Stimulated activated CD4-positive, alpha-beta T cell treated with anti-CD3 and anti-CD28 coated beads, Interleukin-4, amount 100 ng/mL, for 24 hours (primary cell): ENCODE data around the gene SNRPD3.

Experiments used
- DNase-seq: peaks from one replicate; pipeline ENCODE4 v3.0.0-alpha.2; 2020

Gene SNRPD3

DNA sequence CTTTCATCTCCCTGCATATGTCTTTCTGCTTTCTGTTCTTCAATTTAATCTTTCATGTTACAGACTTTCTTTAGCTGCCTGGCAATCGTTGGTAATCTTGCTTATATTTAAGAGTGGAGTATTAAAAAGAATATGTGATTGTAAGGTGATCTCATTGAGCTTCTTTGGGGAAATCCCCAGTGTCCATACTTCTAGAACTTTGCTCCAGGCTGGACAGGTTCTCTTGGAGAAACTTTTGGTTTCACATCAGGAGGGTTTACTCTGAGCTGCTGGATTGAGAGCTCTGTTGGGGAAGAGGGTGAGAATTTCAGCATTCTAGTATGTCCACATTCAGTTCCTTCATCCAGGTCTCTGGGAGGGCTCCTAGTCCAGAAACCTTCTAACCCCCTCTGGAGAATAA, 21.0 kb downstream of the SNRPD3 start:
- DNase-seq = no peak

GRCh38 chr22:24578355-24579257, 22.8 kb downstream of the SNRPD3 start:
- DNase-seq = no peak

GRCh38 chr22:24579258-24579601, 23.4 kb downstream of the SNRPD3 start:
- DNase-seq = no peak

DNA sequence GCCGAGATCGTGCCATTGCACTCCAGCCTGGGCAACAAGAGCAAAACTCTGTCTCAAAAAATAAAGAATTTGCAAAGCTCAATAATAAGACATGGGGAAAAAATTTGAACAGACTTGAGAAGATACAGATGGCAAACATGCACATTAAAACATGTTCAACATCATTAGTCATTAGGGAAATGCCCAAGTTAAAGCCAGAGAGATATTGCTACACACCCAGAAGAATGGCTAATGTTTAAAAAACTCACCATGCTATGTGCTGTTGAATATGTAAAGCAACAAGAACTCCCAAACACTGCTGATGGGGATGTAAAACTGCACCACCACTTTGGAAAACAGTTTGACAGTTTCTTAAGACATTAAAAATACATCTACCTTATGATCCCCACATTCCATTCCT, 24.5 kb downstream of the SNRPD3 start:
- DNase-seq = no peak

DNA sequence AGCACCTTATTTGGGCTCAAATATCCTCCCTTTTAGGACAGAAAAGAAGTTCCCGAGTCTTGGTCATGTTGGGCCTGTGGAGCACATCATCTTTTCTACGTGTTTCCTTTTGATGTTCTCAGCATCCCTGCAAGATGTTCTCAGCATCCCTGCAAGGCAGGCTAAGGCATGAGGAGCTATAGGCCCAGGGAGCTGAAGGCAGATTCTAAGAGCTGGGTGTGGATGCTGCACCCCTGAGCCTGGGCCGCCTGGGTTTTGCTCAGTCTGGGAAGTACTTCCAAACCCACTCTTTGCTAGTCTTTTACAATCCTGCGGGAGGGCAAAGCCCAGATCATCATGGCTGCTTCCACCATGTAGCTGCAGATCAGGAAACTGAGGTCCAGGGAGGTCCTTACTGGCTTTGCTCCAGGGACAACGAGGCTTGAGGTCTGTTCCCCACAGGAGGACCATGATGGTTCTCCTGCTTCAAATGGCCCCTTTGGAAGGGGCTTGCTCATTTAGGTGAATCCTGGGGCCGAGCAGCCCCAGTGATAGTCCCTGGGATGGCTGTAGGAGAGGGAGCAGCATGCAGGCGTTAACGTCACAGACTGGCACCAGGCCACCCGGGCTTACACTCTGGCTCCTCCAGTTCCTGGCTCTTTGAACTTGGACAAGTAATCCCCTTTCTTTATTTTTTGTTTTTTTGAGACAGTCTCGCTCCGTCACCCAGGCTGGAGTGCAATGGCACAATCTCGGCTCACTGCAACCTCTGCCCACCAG, 26.4 kb downstream of the SNRPD3 start:
- DNase-seq = no peak

DNA sequence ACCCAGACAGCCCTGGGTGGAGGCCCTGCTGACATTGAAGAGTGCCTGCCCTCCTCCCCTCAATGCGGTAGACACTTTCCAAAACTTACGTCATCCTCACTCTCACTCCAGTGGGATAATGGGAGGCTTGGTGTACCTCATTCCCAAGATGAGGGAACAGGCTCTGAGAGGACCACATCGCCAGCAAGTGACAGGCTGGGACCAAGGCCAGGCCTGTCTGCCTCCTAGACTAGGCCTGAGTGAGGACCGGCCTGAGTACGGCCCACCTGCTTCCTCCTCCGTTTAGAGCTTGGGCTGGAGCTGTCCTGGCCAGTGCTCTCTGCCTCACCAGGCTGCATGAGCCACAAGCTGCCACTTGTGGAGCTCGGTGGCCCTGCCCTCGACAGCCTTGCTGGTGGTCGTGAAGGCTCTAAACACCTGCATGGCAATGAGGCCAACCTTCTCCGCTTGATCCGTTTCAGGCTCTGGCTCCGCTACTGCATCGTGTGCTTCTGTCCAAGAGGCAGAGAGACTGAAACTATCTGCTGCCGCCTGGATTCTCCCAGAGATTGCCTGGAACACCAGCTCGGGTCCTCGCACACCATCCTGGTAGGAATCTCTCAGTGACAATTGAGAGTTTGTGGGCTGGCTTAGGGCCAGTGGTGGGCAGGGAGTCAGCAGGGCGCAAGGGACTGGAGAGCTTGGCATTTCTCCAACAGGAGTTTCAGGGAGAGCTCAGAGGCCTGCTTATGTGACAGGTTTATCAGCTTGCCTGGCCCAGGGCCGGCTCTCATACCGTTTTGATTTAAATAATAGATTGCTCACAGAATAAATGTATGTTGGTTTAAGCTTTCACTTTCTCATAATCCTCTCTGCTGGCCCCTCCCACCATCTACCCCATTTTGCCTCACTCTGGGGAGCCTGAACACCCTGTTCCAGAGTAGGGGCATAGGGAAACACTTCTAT, 27.7 kb downstream of the SNRPD3 start:
- no peak for DNase-seq

- DNase-seq = no peak
Observed at GRCh38 chr22:24584166-24584790, 28.5 kb downstream of the SNRPD3 start.

DNA sequence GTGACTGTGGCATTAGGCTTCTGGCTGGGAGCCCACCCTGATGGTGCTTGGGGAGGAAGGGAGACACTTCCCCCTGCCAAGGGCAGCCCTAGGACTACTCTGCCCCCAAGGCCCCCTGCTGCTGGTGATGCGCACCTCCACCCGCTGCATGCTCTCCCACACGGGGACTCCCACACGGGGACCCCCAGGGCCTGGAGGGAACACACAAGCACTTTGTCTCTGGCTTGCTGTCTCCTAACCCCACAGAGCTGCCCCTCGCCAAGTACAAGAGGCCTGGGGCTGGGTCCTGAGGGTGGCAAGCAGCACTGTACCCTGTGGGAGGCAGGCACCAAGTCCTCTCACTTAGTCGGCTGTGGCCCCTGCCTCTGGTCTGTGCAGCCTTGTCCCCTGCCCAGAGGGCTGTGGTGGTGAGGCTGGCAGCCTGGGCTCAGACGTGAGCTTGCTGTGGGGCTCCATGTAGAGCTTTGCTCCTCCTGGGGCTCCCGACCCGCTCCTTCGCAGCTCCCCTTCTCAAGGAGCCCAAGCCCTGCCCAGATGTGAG, 29.1 kb downstream of the SNRPD3 start:
- no peak for DNase-seq

DNA sequence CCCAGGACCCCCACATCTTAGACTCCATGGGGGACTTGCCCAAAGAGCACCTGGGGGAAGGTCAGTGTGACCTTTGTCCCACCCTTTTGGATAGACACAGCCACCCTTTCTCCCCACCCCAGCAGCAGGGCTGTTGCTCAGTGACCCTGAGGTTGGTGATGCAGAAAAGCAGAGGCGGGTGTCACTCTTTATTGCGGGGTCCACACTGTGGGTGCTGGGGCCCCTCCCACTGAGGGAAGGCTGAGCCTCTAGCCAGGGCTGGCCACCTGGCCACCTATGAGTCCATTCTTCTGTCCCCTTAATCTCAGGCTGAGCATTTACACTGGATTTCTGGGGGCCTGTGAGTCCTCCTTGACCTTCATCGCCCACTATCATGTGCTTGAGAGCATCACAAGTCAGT, 29.7 kb downstream of the SNRPD3 start:
- DNase-seq = no peak

DNA sequence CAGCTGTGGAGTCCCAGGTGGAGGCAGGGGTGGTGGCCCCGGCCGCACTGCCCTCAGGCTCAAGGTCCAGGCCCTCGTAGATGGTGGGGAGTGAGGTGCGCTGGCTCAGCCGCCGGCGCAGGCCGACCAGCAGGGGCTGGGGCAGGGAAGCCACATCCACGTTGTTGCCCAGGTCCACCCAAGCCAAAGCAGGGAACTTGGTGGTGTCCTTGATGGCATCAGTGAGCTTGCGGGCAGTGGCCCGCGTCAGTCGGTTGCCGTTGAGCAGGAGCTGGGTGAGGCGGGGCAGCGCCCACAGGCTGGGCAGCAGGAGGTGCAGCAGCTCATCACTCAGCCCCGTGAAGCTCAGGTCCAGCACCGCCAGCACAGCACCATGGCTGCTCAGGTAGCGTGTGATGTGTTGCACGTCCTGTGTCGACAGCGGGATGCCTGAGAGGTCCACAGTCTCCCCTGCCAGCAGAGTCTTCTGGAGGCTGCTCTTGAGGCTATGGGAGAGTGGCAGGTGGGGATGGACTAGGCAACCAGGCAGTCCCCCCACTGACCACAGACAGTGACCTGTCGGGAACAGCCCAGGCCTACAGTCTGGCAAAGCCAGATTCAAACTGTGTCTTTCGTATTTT, 30.2 kb downstream of the SNRPD3 start:
- no peak for DNase-seq

GRCh38 chr22:24587251-24587650, 31.5 kb downstream of the SNRPD3 start:
- DNase-seq = no peak

- DNase-seq = no peak
Observed at GRCh38 chr22:24587948-24588347, 32.1 kb downstream of the SNRPD3 start.

- no peak for DNase-seq
Observed at GRCh38 chr22:24588381-24588756, 32.6 kb downstream of the SNRPD3 start.

- no peak for DNase-seq
Observed at GRCh38 chr22:24588757-24589481, 33.1 kb downstream of the SNRPD3 start.

DNA sequence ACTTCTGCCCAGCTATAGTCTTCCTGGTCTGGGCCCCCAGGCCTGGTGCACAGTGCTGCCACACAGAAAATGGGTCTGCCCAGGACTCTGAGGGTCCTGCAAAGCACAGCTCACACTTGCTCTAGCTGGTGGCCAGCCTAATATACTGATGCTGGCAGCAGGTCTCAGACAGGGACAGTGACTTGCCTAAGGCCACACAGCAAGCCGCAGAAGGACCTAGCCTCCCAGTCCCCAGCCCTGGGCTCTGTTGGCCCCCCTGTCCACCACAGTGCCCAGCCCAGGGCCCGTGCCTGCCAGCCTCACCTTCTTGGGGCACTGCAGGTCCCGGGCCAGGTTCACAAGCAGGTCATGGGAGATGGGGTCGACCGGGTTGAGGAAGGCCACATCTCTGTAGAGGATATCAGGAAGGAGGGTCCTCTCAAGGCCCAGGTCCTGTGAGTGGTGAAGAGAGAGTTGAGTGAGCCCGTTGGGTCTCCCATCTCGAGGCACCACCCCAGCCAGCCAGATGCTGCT, 33.8 kb downstream of the SNRPD3 start:
- no peak for DNase-seq

- DNase-seq = no peak
Observed at GRCh38 chr22:24590596-24591173, 34.9 kb downstream of the SNRPD3 start.

- no peak for DNase-seq
Observed at GRCh38 chr22:24591286-24591830, 35.6 kb downstream of the SNRPD3 start.

DNA sequence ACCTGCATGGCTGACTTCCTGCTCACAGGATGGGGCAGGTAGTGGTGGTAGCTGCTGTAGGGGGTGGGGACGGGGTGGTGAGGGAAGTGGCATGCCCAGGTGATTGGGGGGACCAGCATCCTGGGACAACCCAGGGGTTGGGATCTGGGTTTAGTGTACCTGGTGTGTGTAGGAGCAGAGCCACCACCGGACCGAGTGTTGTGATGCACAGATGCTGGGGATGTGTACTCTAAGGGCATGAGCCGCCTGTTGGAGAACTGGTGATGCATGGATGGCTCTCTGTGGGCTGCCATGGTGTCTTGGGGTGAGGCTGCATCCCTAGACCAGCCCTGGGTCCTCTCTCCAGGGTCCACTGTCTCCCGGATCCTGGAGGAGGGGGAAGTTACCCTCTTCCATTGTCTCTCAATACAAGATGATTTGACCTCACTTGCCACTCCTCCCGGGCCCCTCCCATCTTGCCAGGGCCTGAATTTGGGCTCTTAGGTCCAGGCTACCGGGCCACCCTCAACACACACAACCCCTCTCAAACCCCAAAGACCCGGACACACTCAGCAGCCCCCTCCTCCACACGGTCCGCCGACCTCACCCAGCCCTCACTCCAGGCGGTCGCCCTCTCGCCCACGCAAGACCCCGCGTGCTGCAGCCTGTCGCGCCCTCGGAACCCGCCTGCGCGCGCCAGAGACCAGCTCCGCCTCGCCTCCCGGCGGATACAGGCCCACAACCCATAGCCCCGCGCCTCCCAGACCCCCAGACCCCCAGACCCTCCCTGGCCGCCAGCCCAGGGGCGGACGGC, 36.5 kb downstream of the SNRPD3 start:
- no peak for DNase-seq

DNA sequence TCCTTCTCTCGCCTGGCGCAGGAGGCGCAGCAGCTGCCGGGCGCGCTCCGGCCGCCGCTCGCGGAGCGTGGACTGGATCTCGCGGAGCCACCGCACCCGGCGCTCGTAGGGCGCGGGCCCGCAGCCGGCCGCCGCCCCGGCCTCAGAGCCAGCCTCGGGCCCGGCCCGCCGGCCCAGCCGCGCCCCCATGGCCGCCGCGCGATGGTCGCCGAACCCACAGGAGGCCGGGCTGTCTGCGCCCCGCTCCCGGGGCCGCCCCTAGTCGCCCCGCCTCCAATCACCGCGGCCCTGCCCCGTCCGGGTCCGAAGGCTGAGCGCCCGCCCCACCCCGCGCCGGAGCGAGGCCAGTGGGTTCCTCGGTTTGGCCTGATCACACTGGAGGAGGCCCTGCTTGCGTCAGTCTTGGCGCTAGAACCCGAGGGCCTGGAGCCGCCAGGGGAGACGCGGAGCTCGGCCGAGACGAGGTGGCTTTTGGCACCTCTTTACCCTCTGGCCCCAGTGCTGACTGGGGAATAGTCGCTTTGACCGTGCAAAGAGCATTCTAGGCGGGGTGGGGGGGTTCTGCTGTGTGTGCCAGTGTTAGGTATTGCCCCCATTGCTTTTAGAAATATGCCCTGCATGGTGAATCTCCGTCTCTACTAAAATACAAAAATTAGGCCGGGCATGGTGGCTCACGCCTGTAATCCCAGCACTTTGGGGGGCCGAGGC, 37.2 kb downstream of the SNRPD3 start, which contains the start of gene LRRC75B:
Gene LRRC75B, minus strand, starts transcription at position 223 of the 708 bp plus-strand sequence. Its CDS starts 34 bp downstream, at position 189.
- DNase-seq = peak; percentile 17
